IPS DF 19.7 (cell line): ENCODE data around the gene GPR27.

Experiments
- DNase-seq: peaks from one replicate; pipeline ENCODE4 v3.0.0-alpha.2; 2013; ENCODE audit warnings: low read depth, low spot score

The GPR27 gene

DNA sequence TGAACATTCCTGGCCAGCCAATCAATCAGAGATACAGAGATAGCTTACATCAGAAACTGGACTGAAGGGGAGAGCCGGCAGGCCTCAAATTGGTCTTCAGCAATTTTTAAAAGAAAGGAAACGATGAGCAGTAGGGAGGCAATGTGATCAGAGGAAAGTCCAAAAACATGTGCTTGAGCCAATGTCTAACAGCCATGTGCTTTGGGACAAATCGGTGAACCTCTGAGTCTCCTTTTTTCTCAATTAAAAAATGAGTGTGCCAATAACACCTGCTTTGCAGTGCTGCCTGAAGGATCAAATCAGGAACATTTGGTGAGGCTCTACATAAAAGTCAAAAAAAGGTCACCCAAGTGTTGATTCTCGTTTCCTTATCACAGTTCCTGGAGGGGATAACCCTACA is 21.0 kb upstream of the GPR27 start:
- DNase-seq, result no peak

DNA sequence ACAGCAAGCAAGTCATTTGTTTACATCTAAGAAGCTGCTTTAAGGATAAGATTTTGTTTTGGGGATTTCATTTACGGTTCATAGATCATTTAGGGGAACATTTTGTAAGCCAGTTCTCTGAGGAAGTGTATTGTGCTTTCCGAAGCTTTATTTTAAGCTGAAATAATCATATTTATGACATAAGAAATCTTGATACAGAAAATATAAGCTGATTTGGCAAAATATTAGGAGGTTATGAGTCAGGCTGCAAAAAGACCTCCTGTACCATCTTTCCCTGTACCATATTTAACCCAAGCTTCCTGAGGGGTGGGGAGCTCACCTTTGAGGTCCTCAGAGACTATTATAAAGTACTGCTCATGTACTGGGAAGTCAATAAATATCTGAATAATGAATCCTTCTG is 20.3 kb upstream of the GPR27 start:
- DNase-seq, result no peak

GRCh38 chr3:71734881-71735280 is 18.8 kb upstream of the GPR27 start:
- no peak for DNase-seq

DNA sequence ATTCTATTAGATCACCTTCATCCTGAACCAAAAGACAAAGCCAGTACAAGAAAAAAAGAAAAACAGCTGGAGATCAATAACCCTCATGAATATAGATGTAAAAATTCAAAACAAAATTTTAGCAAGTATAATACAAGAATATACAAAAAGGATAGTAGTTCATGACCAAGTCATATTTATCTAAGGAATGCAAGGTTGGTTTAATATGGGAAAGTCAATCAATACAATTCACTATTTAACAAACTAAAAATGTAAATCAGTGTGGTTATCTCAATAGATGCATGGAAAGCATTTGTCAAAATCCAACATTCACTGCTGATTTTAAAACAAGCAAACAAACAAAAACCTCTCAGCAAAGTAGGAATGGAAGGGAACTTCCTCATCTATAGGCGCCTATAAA is 11.0 kb upstream of the GPR27 start:
- DNase-seq, result no peak

DNA sequence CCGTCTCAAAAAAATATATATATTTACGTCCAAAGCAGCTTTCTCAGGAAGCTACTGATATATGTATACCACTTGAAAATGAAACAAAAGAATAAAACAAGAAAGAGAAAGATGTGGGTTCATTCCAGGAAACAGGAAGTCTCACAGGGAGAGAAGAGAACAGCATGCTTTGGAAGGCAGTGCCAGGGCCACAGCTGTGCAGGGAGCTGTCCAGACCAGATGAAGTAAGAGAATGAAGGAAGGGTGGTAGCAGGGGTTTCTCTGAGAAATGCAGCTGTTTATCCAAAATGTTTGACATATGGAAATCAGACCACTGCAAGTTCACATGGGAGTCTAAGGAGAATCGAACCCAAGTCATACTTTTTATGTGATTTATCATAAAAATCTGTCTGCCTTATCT is 8.9 kb upstream of the GPR27 start:
- no peak for DNase-seq

DNA sequence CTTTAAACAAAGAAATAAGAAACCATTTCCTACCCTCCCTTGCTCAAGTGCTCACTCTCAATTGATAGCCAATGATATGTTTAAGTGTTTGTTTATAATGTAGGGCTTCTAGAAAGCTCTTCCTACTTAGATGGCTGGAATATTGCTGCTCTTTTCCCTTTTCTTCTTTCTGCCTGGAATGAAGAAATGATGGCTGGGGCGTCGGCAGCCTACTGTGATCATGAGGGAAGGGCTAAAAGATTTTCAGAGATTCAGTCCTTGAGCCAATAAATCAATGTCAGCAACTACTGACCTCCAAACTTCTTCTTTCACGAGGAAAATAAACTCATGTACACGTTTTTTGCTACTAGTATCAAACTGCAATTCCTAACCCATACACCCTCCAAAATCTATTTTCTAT is 2.1 kb upstream of the GPR27 start:
- DNase-seq, result no peak

GRCh38 chr3:71752831-71753700 is 589 bp upstream of the GPR27 start:
- DNase-seq, result no peak

DNA sequence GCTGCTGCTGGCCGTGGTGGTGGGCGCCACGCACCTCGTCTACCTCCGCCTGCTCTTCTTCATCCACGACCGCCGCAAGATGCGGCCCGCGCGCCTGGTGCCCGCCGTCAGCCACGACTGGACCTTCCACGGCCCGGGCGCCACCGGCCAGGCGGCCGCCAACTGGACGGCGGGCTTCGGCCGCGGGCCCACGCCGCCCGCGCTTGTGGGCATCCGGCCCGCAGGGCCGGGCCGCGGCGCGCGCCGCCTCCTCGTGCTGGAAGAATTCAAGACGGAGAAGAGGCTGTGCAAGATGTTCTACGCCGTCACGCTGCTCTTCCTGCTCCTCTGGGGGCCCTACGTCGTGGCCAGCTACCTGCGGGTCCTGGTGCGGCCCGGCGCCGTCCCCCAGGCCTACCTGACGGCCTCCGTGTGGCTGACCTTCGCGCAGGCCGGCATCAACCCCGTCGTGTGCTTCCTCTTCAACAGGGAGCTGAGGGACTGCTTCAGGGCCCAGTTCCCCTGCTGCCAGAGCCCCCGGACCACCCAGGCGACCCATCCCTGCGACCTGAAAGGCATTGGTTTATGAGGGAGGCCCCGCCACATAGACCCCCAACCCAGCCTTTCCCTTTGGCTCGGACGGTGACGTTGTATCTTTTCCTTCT is 1.1 kb downstream of the GPR27 start:
- DNase-seq, result no peak

- DNase-seq, result no peak
Observed at GRCh38 chr3:71758091-71758490, 4.4 kb downstream of the GPR27 start.

DNA sequence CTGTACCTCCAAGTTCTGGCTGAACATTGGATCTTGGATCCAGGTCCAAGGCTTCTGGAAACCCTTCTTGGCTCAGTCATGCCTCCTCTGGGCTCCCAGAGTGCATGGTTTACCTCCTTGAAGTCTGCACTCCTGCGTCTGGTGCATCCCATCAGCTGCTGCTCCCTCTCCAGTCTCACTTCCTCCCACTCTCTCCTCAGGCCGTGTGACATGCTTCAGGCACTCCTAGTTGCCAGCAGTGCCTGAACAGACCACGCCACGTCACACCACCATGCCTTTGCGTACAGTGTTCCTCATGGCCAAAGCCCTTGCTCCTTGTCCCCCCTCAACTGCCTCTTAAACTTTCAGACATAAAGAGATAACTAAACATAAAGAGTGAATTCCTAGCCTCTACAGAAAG is 5.7 kb downstream of the GPR27 start:
- no peak for DNase-seq

DNA sequence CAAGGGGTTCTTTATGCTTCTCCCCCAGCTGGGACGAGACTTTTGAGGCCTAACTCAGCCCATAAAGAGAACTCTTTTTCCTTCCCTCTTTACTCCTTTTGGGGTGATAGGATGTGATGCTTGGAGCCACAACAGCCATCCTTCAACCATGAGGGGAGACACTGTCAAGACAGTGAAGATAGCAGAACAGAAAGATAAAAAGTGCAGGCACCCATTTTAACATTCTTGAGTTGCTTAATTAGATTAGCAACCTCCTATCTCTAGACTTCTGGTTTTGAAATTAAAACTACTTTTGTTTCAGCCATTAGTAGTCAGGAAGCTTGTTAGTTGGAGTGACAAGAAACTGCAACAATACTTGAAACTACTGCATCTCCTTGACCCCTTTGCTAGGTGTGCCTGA is 6.5 kb downstream of the GPR27 start:
- DNase-seq, result no peak

DNA sequence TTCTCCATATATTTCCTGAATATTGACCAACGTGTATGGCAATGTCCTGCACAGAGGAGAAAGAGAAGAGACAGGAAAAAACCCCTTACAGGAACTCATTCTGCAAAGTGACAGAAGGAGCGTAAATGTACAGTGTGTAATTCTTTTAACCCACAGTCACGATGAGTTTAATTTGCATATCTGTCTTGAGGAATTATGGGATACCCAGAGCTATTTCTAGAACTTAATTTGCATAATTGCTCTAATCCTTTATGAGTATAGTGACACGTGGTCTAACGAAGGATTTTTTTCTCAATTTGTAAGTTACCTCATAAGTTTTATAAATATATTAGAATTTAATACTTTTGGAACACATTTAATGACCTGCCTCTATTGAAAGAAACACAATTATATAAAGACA is 9.8 kb downstream of the GPR27 start:
- no peak for DNase-seq

- DNase-seq, result no peak
Observed at GRCh38 chr3:71771126-71771525, 17.5 kb downstream of the GPR27 start.

GRCh38 chr3:71771884-71772283 is 18.2 kb downstream of the GPR27 start:
- no peak for DNase-seq

DNA sequence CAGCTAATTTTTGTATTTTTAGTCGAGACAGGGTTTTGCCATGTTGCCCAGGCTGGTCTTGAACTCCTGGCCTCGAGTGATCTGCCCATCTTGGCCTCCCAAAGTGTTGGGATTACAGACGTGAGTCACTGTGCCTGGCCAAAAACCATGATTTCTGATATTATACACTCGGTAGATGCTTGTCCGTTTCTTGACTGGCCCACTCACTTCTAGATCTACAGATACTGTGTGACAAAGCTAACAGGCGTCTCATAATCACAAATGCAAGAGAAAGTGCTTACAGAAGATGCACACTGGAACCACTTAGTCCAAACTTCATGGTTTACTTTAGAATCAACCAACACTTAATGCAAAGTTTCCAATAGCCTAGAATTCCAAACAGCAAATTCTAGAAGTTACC is 22.9 kb downstream of the GPR27 start:
- DNase-seq, result no peak

DNA sequence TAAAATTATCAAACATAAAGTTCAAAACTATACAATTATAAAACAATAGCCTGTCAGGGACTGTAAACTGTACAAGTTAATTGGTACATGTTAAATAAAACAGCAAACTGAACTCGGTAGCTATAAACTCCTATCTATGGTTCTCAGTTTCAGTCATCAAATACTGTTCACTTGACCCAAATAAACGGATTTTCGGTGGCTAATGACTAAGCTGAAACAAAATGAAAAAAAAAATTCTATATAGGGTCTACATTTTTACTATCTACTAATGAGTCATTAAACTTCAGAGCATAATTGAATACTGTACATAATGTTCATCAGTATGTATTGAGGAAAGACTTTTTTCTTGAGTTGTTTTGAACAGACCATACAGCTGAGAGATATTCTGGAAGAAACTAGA is 24.7 kb downstream of the GPR27 start:
- no peak for DNase-seq

GRCh38 chr3:71779674-71780377 is 26.2 kb downstream of the GPR27 start:
- DNase-seq, result no peak

DNA sequence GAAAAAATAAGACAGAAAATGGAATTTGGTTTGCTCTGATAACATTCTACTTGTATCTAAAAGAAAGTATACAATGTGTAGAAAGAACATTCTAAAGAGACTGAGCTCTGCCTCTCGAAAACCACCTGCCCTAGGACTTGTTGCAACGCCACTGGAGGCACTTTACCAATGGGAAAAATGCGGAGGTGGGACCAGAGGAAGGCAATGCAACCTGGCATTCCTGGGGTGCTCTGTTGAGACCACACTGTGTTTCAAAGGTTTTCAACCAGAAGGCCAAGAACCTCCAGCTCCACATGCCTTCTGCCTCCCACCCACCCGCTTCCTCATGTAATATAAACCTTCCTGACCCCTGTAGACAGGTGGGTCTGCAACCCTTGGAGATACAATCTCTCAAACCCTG is 26.8 kb downstream of the GPR27 start:
- no peak for DNase-seq

DNA sequence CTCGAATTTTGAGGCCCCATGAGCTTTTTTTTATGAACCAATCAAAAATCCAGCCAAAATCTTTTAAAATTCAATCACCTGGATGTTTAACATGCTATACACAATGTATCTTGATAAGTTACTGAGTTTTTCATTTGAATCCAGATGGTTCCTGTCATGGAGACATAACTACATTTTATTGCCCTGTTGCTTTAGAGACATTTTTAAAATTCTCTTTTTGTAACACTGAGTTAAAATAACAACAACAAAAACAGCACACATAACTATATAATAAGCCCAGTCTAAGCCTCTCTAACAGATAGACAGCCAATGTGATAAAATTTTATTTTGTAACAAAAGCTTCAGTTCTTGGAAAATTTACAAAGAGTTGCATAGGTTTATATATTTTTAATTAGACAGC is 29.5 kb downstream of the GPR27 start:
- DNase-seq, result no peak

DNA sequence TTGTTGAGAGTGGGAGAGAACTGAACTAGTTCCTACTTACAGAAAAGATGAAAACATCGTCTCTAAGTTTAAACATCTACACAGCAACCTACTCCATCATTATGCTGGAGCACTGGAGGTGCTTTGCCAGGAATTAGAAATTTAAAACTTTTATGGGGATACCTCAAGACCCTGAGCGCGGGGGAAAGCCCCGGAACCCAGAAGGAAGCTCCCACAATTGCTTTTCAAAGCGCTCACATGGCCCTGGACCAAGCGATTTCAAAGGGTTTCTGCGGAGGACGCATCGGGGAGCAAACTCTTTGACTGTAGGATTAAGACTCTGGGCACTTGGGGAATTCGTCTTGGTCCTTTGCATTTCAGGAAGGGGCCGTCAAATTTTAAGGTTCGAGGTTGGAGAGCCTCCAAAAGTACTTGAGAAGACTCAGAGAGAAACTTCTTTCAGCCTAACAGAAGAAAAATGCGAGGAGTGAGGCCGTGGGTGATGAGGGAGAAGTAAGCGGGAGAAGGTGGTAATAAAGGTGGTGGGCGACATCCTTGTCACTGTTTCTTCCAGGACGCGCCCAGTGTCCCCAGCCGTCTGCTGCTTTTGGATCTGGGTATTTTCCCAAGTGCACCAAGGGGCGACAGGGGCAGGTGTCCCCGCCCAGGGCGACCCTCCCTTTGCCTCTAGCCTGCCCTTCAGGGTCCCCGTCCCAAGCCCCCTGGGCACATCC is 30.7 kb downstream of the GPR27 start:
- DNase-seq, result no peak

GRCh38 chr3:71784914-71785531 is 31.4 kb downstream of the GPR27 start, which contains the start of gene PROK2:
Gene PROK2, minus strand, starts transcription at chr3:71785148. Its CDS starts 96 bp downstream, at chr3:71785052.
- DNase-seq, result no peak
